Spleen (tissue), 11 donors: ENCODE results near the gene PPP1R9A. TPM values are rescaled to one million over a fixed set of nuclear protein-coding genes. Genes with fewer than 3 reads are reported as not detected.

Source experiments
- DNase-seq: peaks from one replicate; pipeline ENCODE4 v3.0.0-alpha.2; 2020
- H3K27ac ChIP-seq, 8 donors: fragments of 200-600 bp; sonication (generic) in 7 of 8; 1 replicate in 4 of 8; 2 replicates in 4 of 8; pipeline versions ENCODE4 v1.5.0 to v1.8.0; 2016 to 2021; ENCODE audit warnings: inconsistent platforms in 4 of 8, mild to moderate bottlenecking in 4 of 8, moderate library complexity in 1 of 8
- H3K27me3 ChIP-seq, 7 donors: fragments of 200-600 bp; sonication (generic) in 6 of 7; replicated peaks in 1 of 7; 1 replicate in 4 of 7; 2 replicates in 3 of 7; pipeline versions ENCODE4 v1.5.0 to v1.8.0; 2016 to 2021; ENCODE audit warnings: inconsistent platforms in 3 of 7, mild to moderate bottlenecking in 1 of 7
- H3K36me3 ChIP-seq, 6 donors: fragments of 200-600 bp; sonication (generic) in 5 of 6; 1 replicate in 4 of 6; 2 replicates in 2 of 6; pipeline versions ENCODE4 v1.5.0 to v1.8.0; 2016 to 2021; ENCODE audit warnings: inconsistent platforms in 2 of 6
- H3K4me1 ChIP-seq, 6 donors: fragments of 200-600 bp; sonication (generic) in 5 of 6; 1 replicate in 3 of 6; 2 replicates in 3 of 6; pipeline versions ENCODE4 v1.5.0 to v1.8.0; 2016 to 2021; ENCODE audit warnings: inconsistent platforms in 3 of 6
- H3K4me3 ChIP-seq, 8 donors: fragments of 200-600 bp; sonication (generic) in 7 of 8; 1 replicate in 4 of 8; 2 replicates in 4 of 8; pipeline versions ENCODE4 v1.5.0 to v1.8.0; 2016 to 2021; ENCODE audit warnings: inconsistent platforms in 4 of 8, mild to moderate bottlenecking in 4 of 8, moderate library complexity in 2 of 8
- H3K9me3 ChIP-seq, 8 donors: fragments of 200-600 bp; sonication (generic) in 7 of 8; 1 replicate in 4 of 8; 2 replicates in 4 of 8; pipeline versions ENCODE4 v1.5.0 to v1.8.0; 2016 to 2021; ENCODE audit warnings: inconsistent platforms in 4 of 8
- POLR2A ChIP-seq, 3 donors: fragments of 450-650 bp; IDR thresholded peaks; one replicate each; pipeline ENCODE4 v1.5.1; 2017; ENCODE audit warnings: antibody characterized with exemption in 3 of 3, mild to moderate bottlenecking in 1 of 3
- POLR2AphosphoS5 ChIP-seq, 3 donors: sonication (generic); formaldehyde crosslinking; IDR thresholded peaks; one replicate each; pipeline ENCODE4 v1.5.1; 2017; ENCODE audit warnings: antibody characterized with exemption in 3 of 3
- WGBS, 5 donors: extraction: QIAGEN DNeasy Blood & Tissue Kit in 3 of 5; methylation state at CpG; one replicate each; pipeline versions ENCODE4 v1.1.5 to v1.1.7; 2013 to 2018; 5-methylcytosine and 5-hydroxymethylcytosine counted together
- intact Hi-C: fragments of 100-400 bp; cut with DNase I; formaldehyde crosslinking; loops from one replicate; pipeline ENCODE4 v1.15.0; 2023; ENCODE audit warnings: low total_unique reads
- polyA plus RNA-seq, 3 donors: library from polyadenylated mRNA; stranded (reverse); fragments of 200-250 nt; gene quantifications; one replicate each; pipeline ENCODE4 v1.2.1, GENCODE V29; 2013
- total RNA-seq, 7 donors: library from RNA; depleted of rRNA in 3 of 7; stranded (reverse); fragments of >200 nt in 3 of 7; fragmentation: NEBNext Ultra II Directional in 4 of 7; extraction: Animal tissue kit (Norgen Biotek cat#: 25700) in 4 of 7; gene quantifications; one replicate each; pipeline versions ENCODE4 v1.1.0 to v1.2.1, GENCODE V29; 2016 to 2021
- TF ChIP-seq, protein P1 (sequence below), 11 experiments: fragments of 200-600 bp in 7 of 11; fragments of 450-650 bp in 4 of 11; sonication (generic) in 4 of 11; IDR thresholded peaks in 8 of 11; conservative IDR thresholded peaks in 3 of 11; 1 replicate in 7 of 11; 2 replicates in 4 of 11; pipeline versions ENCODE4 v1.4.0 to v1.8.0; 2016 to 2021; ENCODE audit warnings: antibody characterized with exemption in 11 of 11, inconsistent platforms in 4 of 11, mild to moderate bottlenecking in 1 of 11
- donor health status: healthy with polysubstance abuse.
- donor health status: DM: no; HTN: no; CAD: no; lungs with moderate emphysema.
- donor health status: DM: no; HTN: no; CAD: no.
- donor health status: Bipolar disorder and iron deficiency.
- donor health status: healthy.
- donor health status: DM: no; HTN: no; CAD: no.
- donor health status: DM: yes; HTN: yes; CAD: no.

The PPP1R9A gene
- total and polyA plus RNA-seq, 10 donors: 0.52 to 24.1 (median 10.9) TPM

DNA sequence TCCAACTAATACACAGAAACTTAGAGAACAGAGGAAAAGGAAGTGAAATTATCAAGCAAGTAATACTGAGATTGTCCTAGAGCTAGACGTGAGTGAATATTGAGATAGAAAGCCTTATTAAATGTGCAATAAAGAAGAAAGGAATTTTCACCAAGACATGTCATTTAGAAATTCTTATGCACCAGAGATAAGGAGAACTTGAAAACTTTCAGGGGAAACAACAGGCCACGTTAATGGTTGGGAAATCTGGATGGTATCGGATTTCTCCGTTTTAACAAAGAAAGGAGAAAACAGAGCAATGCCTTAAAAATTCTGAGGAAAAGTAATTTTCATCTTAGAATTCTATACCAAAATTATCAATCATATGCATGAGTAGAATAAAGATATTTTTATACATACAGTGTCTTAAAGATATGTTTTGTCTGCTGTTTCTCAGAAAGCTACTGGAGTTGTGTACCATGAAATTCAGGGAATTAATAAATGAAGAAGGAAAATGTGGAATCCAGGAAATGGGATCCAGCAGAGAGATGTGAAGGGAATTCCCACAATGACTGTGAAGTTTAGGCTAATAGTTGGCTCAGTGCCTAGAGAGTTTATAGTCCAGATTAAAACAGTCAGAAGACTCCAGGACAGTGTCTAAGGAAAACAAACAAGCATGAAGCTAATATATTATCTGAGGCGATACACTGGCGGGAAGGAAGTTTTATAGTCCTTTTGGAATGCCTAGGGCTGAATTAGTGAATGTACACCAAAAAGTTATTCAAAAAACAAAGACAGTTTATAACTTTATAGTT, 159.5 kb downstream of the PPP1R9A start:
- no peaks in the 10 kb centered on the region for H3K9me3 ChIP-seq
- no peaks in the 10 kb centered on the region for H3K27me3 ChIP-seq
- no peaks in the 10 kb centered on the region for H3K36me3 ChIP-seq
- 68 to 81% (median 77%) methylated on average over 6 of the region's 6 CpGs for WGBS, 5 donors
- H3K27ac ChIP-seq: no peak overlapping the region
- no peak for DNase-seq
- intact Hi-C loops: no loop called here
- no peaks in the 10 kb centered on the region for H3K4me1 ChIP-seq
- no peak overlapping the region for H3K4me3 ChIP-seq
- TF ChIP-seq, protein P1, sequence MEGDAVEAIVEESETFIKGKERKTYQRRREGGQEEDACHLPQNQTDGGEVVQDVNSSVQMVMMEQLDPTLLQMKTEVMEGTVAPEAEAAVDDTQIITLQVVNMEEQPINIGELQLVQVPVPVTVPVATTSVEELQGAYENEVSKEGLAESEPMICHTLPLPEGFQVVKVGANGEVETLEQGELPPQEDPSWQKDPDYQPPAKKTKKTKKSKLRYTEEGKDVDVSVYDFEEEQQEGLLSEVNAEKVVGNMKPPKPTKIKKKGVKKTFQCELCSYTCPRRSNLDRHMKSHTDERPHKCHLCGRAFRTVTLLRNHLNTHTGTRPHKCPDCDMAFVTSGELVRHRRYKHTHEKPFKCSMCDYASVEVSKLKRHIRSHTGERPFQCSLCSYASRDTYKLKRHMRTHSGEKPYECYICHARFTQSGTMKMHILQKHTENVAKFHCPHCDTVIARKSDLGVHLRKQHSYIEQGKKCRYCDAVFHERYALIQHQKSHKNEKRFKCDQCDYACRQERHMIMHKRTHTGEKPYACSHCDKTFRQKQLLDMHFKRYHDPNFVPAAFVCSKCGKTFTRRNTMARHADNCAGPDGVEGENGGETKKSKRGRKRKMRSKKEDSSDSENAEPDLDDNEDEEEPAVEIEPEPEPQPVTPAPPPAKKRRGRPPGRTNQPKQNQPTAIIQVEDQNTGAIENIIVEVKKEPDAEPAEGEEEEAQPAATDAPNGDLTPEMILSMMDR (IDR thresholded peaks at IDR 0.05 in 8 of 11, conservative IDR thresholded peaks at IDR 0.05 in 3 of 11): no peak
- TF ChIP-seq POLR2AphosphoS5 (IDR thresholded peaks at IDR 0.05) (no peak), POLR2A (IDR thresholded peaks at IDR 0.05) (no peak)

- TF ChIP-seq POLR2A (IDR thresholded peaks at IDR 0.05) (no peak), POLR2AphosphoS5 (IDR thresholded peaks at IDR 0.05) (no peak)
- TF ChIP-seq, protein P1 (IDR thresholded peaks at IDR 0.05 in 8 of 11, conservative IDR thresholded peaks at IDR 0.05 in 3 of 11): no peak
- H3K27ac ChIP-seq: no peak overlapping the region
- intact Hi-C loops: no loop called here
- H3K36me3 ChIP-seq: no peaks in the 10 kb centered on the region
- no peak for DNase-seq
- no peaks in the 10 kb centered on the region for H3K4me1 ChIP-seq
- H3K27me3 ChIP-seq: no peaks in the 10 kb centered on the region
- no peaks in the 10 kb centered on the region for H3K9me3 ChIP-seq
- H3K4me3 ChIP-seq: no peak overlapping the region
- WGBS, 5 donors: 45 to 74% (median 60%) methylated on average over 4 of the region's 4 CpGs
Measured at GRCh38 chr7:95088536-95089215, 181.3 kb downstream of the PPP1R9A start.

DNA sequence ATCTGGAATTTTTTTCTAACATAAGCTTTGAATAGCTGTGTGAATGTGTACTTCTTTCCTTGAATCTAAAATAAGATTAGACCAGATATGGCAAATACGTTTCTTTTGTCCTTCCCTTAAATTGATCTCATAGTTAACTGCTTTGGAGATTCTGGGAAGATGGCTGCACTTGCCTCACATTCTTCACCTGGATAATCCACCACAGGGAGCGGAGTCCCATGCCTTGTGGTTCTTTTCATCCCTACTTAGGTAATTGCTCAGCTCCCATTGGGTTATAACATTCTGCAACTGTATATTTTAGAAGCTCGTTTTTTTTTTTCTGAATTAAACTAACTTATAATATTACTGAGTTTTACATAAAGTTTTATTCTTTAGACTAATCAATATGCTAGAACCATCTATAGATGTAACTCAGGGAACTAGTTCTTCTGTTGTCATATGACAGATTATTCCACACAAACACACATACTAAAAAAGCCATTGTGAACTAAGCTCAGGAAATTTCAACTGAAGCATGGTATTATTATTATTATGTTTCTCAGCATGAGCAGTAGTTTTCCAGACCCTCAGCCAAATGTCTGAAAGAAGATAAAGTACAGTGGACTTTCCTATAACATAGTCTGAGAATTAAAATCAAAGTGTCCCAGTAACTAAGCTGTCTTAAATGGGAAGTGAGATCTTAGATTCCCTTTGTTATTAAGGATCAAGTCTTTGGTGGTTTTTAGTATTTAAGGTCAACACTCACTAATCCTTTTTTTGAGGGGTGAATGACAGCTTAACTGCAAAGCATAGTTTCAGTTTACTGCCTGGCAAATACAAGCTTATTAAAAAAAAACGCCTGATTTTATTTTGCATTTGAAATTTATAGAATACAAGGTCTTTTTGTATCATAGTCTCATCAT, 182.3 kb downstream of the PPP1R9A start:
- Histone ChIP-seq H3K9me3 (no peaks in the 10 kb centered on the region), H3K27ac (no peak overlapping the region), H3K4me3 (no peak overlapping the region), H3K27me3 (no peaks in the 10 kb centered on the region), H3K36me3 (no peaks in the 10 kb centered on the region), H3K4me1 (no peaks in the 10 kb centered on the region)
- DNase-seq: no peak
- TF ChIP-seq POLR2AphosphoS5 (IDR thresholded peaks at IDR 0.05) (no peak), POLR2A (IDR thresholded peaks at IDR 0.05) (no peak)
- TF ChIP-seq, protein P1 (IDR thresholded peaks at IDR 0.05 in 8 of 11, conservative IDR thresholded peaks at IDR 0.05 in 3 of 11): no peak
- intact Hi-C loops: no loop called here
- WGBS, 5 donors: 72 to 88% (median 75%) methylated on average over 4 of the region's 4 CpGs
